Astrocyte (in vitro differentiated cells and primary cell): ENCODE data around the gene RXRB.

ENCODE experiments used
- CTCF ChIP-seq: IDR thresholded peaks from 2 replicates; pipeline ENCODE4 v1.5.1; 2011; ENCODE audit warnings: low read depth, mild to moderate bottlenecking, inconsistent platforms, low read length, moderate library complexity; ENCODE audit not compliant: insufficient read depth
- EZH2 ChIP-seq: IDR thresholded peaks from 2 replicates; pipeline ENCODE4 v1.6.1; 2012; ENCODE audit warnings: mild to moderate bottlenecking, low read length, inconsistent platforms; ENCODE audit not compliant: insufficient read depth

DNA sequence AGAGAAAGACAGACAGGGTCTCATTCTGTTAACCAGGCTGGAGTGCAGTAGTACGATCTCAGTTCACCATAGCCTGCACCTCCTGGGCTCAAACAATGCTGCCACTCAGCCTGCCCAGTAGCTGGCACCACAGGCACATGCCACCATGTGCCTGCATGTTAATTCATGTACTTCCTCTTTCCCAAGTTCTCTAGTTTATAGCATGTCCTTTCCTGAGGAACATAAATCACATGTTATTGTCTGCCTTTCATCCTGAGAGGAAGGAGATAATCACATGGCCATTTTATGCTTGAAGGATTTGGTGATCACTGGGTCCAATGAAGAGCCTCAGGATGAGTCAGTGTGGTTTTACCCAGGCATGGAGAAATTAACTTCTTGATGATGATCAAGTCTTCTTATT lies 56.1 kb downstream of the RXRB start:
- TF ChIP-seq CTCF: no peak
- no peak for TF ChIP-seq EZH2
